GM23338 (cell line): Measurements from ENCODE around the gene SMYD3.

Experiments used
- CREB1 ChIP-seq: fragments of 250-450 bp; sonication (Bioruptor Pico); IDR thresholded peaks from 2 replicates; pipeline ENCODE4 v1.5.0; 2020; ENCODE audit warnings: low read depth, mild to moderate bottlenecking, moderate library complexity
- CTCF ChIP-seq, 2 experiments: fragments of 200-600 bp in 1 of 2; sonication (generic) in 1 of 2; conservative IDR thresholded peaks; 2 replicates each; pipeline versions ENCODE4 v1.5.1 to v1.6.1; 2016 to 2017; ENCODE audit warnings: antibody characterized with exemption in 2 of 2, low read depth in 2 of 2, mild to moderate bottlenecking in 2 of 2, moderate library complexity in 1 of 2
- EZH2 ChIP-seq: fragments of 200-600 bp; sonication (generic); IDR thresholded peaks from one replicate; pipeline ENCODE4 v1.8.0; 2017; ENCODE audit warnings: antibody characterized with exemption, mild to moderate bottlenecking, low read depth; ENCODE audit not compliant: unreplicated experiment
- EZH2phosphoT487 ChIP-seq: fragments of 200-600 bp; sonication (generic); IDR thresholded peaks from one replicate; pipeline ENCODE4 v1.8.1; 2018; ENCODE audit warnings: antibody characterized with exemption; ENCODE audit not compliant: unreplicated experiment
- JUNB ChIP-seq: IDR thresholded peaks from one replicate; pipeline ENCODE4 v1.6.1; 2016; ENCODE audit warnings: antibody characterized with exemption; ENCODE audit not compliant: unreplicated experiment
- POLR2AphosphoS5 ChIP-seq: IDR thresholded peaks from 2 replicates; pipeline ENCODE4 v1.6.1; 2016; ENCODE audit warnings: antibody characterized with exemption, low read depth
- REST ChIP-seq: IDR thresholded peaks from one replicate; pipeline ENCODE4 v1.6.1; 2018; ENCODE audit warnings: antibody characterized with exemption; ENCODE audit not compliant: unreplicated experiment
- STAT1 ChIP-seq: IDR thresholded peaks from one replicate; pipeline ENCODE4 v1.6.1; 2016; ENCODE audit warnings: antibody characterized with exemption; ENCODE audit not compliant: unreplicated experiment
- ZNF114 ChIP-seq: fragments of 250-450 bp; sonication (Bioruptor Pico); IDR thresholded peaks from 2 replicates; pipeline ENCODE4 v1.5.0; 2020; ENCODE audit warnings: mild to moderate bottlenecking, moderate library complexity
- ZNF331 ChIP-seq: fragments of 250-450 bp; sonication (Bioruptor Pico); IDR thresholded peaks from 2 replicates; pipeline ENCODE4 v1.5.0; 2020; ENCODE audit warnings: low read depth, mild to moderate bottlenecking, moderate library complexity
- ZNF462 ChIP-seq: fragments of 250-450 bp; sonication (Bioruptor Pico); IDR thresholded peaks from 2 replicates; pipeline ENCODE4 v1.5.0; 2020; ENCODE audit warnings: mild to moderate bottlenecking, moderate library complexity

- TF ChIP-seq CTCF (conservative IDR thresholded peaks at IDR 0.05; ENCODE audit: low read depth in 2 of 2) (no peak), EZH2phosphoT487 (no peak), EZH2 (no peak), POLR2AphosphoS5 (no peak), REST (no peak), STAT1 (no peak), CREB1 (CRISPR knock-in tag) (no peak), JUNB (no peak), ZNF462 (no peak), ZNF331 (no peak), ZNF114 (CRISPR knock-in tag) (no peak)
These were observed 743.2 kb downstream of the SMYD3 start for GRCh38 chr1:245763873-245764331.
